SH-SY5Y (cell line): ENCODE results near the gene AQP5.

ENCODE experiments used
- GATA2 ChIP-seq: IDR thresholded peaks from 2 replicates; pipeline ENCODE4 v1.6.1; 2011; ENCODE audit warnings: mild to moderate bottlenecking, low read depth, low read length
- GATA3 ChIP-seq: IDR thresholded peaks from 2 replicates; pipeline ENCODE4 v1.6.1; 2011; ENCODE audit warnings: low read depth, mild to moderate bottlenecking, low read length, moderate library complexity

- TF ChIP-seq GATA2, result no peak
- no peak for TF ChIP-seq GATA3
Observed at GRCh38 chr12:49943625-49943960, 18.1 kb upstream of the AQP5 start.
